HTERT RPE-1 (cell line): ENCODE measurements around the gene GLCE.

Experiments
- in situ Hi-C: fragments of 300-500 bp; cut with MboI; formaldehyde crosslinking; loops from 4 replicates; pipeline ENCODE4 v1.14.3; 2020; ENCODE audit warnings: low sequenced_read_pairs

Gene GLCE

GRCh38 chr15:69314736-69315135 is 154.3 kb downstream of the GLCE start:
- in situ Hi-C loops, result no loop called here

- in situ Hi-C loops, result no loop called here
These were observed 155.1 kb downstream of the GLCE start for GRCh38 chr15:69315402-69316110.

DNA sequence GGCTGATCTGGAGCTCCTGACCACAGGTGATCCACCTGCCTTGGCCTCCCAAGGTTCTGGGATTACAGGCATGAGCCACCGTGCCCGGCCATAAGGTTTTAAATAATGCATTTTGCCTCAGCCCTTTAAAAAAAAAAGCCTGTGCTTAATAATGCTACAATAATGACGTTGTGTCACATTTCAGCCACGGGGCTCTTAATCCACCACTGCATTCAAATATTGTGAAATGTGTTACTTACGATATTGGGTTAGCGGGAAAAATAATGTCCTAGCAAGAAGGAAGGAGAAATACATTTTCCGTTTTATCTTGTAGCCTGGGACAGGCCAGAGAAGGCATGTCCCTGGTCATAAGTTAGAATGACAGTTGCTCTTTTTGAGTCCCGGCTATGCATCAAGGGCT is 155.9 kb downstream of the GLCE start:
- in situ Hi-C loops, result no loop called here

DNA sequence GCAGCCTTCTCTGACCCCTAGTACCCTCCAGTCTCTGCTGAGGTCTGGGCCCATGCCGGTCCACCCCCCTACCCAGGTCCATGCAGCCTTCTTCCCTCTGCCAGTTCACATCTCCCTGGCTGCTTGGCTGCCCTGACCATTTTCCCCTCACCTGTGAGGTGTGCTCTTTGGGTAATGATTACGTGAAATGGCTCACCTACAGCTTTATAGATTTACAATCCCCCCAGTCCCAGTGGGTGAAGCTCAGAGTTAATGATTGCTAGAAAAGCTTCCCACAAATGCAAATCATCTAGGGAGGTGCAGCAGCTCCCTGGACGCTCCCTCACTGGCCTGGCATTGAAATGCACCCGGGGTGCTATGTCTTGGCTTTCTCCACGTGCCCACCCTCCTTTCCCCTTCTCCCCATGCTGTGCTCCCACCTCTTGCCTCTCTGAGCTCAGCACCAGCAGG is 157.0 kb downstream of the GLCE start:
- in situ Hi-C loops, result no loop called here

DNA sequence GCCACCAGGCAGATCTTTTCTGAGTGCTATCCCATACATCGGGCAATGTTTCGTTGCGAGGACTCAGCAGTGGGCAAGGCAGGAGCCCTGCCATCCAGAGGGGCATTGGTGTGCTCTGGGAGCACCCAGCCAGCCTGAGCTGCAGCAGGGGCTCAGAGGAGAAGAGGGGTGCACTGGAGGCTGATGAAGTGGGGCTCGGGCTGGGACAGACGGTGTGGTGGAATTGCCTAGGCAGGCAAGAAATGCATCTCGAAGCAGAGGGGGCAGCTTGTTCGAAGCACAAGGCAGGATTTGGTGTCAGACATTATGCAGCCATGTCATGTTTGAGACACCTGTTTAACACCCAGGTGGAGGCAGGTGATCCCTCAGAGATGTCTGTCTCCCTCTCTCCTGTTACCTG is 157.6 kb downstream of the GLCE start:
- in situ Hi-C loops, result no loop called here

GRCh38 chr15:69319384-69320375 is 159.2 kb downstream of the GLCE start:
- in situ Hi-C loops, result no loop called here

- in situ Hi-C loops, result no loop called here
These were observed 160.6 kb downstream of the GLCE start for GRCh38 chr15:69320977-69321554.
